Psoas muscle (tissue), 8 donors: ENCODE results near the gene DDAH1. TPM values are rescaled to one million over a fixed set of nuclear protein-coding genes. Genes with fewer than 3 reads are reported as not detected.
"Not testable (repeated sequence)": the region's sequence is repeated elsewhere in the genome, so short reads cannot be mapped to it uniquely, and the experiment has no call there.

ENCODE experiments used
- ATAC-seq, 4 donors: fragments of 200-7000 bp; cut with Tn5 transposase; one replicate each; pipeline ENCODE4 v1.9.1; 2020; ENCODE audit warnings: moderate library complexity in 3 of 4, mild to moderate bottlenecking in 2 of 4
- DNase-seq, 2 donors: peaks; one replicate each; pipeline ENCODE4 v3.0.0-alpha.2; 2020
- H3K27ac ChIP-seq: fragments of 200-600 bp; one replicate; pipeline ENCODE4 v1.8.0; 2022
- H3K27me3 ChIP-seq, 3 donors: fragments of 200-600 bp in 1 of 3; one replicate each; pipeline versions ENCODE4 v1.6.1 to v1.8.0; 2013 to 2022; ENCODE audit warnings: low read length in 2 of 3, mild to moderate bottlenecking in 2 of 3, moderate library complexity in 1 of 3; ENCODE audit not compliant: insufficient read depth in 3 of 3
- H3K36me3 ChIP-seq, 2 donors: fragments of 200-600 bp in 1 of 2; one replicate each; pipeline versions ENCODE4 v1.6.1 to v1.8.0; 2013 to 2022; ENCODE audit warnings: low read depth in 1 of 2, mild to moderate bottlenecking in 1 of 2, moderate library complexity in 1 of 2; ENCODE audit not compliant: insufficient read depth in 1 of 2
- H3K4me1 ChIP-seq: fragments of 200-600 bp; one replicate; pipeline ENCODE4 v1.8.0; 2022
- H3K4me3 ChIP-seq: fragments of 200-600 bp; one replicate; pipeline ENCODE4 v1.8.0; 2022; ENCODE audit warnings: mild to moderate bottlenecking
- H3K9me3 ChIP-seq: fragments of 200-600 bp; one replicate; pipeline ENCODE4 v1.8.0; 2022
- WGBS, 3 donors: extraction: QIAGEN DNeasy Blood & Tissue Kit; methylation state at CpG; one replicate each; pipeline versions ENCODE4 v1.1.6 to v1.1.7; 2013; 5-methylcytosine and 5-hydroxymethylcytosine counted together
- intact Hi-C, 2 donors: fragments of 100-400 bp; cut with DNase I; formaldehyde crosslinking; loops; one replicate each; pipeline versions ENCODE4 v1.11.0 to v1.14.2; 2022
- polyA plus RNA-seq, 3 donors: library from polyadenylated mRNA; stranded (reverse); fragments of 200-250 nt; gene quantifications; one replicate each; pipeline ENCODE4 v1.2.3, GENCODE V29; 2013
- total RNA-seq, 4 donors: library from RNA; stranded (reverse); fragmentation: NEBNext Ultra II Directional in 2 of 4; extraction: Animal tissue kit (Norgen Biotek cat#: 25700) in 2 of 4; gene quantifications; one replicate each; pipeline versions ENCODE4 v1.2.1 to v1.2.4, GENCODE V29; 2021 to 2023
- TF ChIP-seq, protein P1 (sequence below): fragments of 200-600 bp; IDR thresholded peaks from one replicate; pipeline ENCODE4 v1.8.0; 2022; ENCODE audit warnings: antibody characterized with exemption
- donor health status: healthy with polysubstance abuse.
- donor health status: DM: no; HTN: no; CAD: no; lungs with moderate emphysema.
- donor health status: Bipolar disorder and iron deficiency.
- donor health status: healthy.
- donor health status: DM: yes; HTN: yes; CAD: no.
- donor health status: DM: no; HTN: no; CAD: no.
- donor health status: DM: no; HTN: no; CAD: no.
- donor health status: DM: yes; HTN: yes; CAD: no.

DDAH1 gene
- total and polyA plus RNA-seq, 7 donors: 2.1 to 53.6 (median 8.2) TPM

- ATAC-seq (no peak), DNase-seq (no peak)
- H3K27ac ChIP-seq: no peak overlapping the region
- no peaks in the 10 kb centered on the region for H3K36me3 ChIP-seq
- H3K4me1 ChIP-seq: no peaks in the 10 kb centered on the region
- no peaks in the 10 kb centered on the region for H3K9me3 ChIP-seq
- TF ChIP-seq, protein P1, sequence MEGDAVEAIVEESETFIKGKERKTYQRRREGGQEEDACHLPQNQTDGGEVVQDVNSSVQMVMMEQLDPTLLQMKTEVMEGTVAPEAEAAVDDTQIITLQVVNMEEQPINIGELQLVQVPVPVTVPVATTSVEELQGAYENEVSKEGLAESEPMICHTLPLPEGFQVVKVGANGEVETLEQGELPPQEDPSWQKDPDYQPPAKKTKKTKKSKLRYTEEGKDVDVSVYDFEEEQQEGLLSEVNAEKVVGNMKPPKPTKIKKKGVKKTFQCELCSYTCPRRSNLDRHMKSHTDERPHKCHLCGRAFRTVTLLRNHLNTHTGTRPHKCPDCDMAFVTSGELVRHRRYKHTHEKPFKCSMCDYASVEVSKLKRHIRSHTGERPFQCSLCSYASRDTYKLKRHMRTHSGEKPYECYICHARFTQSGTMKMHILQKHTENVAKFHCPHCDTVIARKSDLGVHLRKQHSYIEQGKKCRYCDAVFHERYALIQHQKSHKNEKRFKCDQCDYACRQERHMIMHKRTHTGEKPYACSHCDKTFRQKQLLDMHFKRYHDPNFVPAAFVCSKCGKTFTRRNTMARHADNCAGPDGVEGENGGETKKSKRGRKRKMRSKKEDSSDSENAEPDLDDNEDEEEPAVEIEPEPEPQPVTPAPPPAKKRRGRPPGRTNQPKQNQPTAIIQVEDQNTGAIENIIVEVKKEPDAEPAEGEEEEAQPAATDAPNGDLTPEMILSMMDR: no peak
- no peaks in the 10 kb centered on the region for H3K27me3 ChIP-seq
- intact Hi-C loops: no loop called here
- WGBS, 3 donors: 78 to 80% (median 79%) methylated on average over 1 of the region's 1 CpG
- H3K4me3 ChIP-seq: no peak overlapping the region
Measured at GRCh38 chr1:85478366-85478765, 13.4 kb upstream of the DDAH1 start.

GRCh38 chr1:85475055-85475454 lies 10.1 kb upstream of the DDAH1 start:
- 87 to 95% (median 90%) methylated on average over 3 of the region's 3 CpGs for WGBS, 3 donors
- Histone ChIP-seq H3K27ac (no peak overlapping the region), H3K4me3 (no peak overlapping the region), H3K9me3 (no peaks in the 10 kb centered on the region), H3K4me1 (no peaks in the 10 kb centered on the region), H3K36me3 (no peaks in the 10 kb centered on the region), H3K27me3 (no peaks in the 10 kb centered on the region)
- TF ChIP-seq, protein P1: no peak
- DNase-seq: no peak
- intact Hi-C loops: no loop called here
- ATAC-seq: no peak

DNA sequence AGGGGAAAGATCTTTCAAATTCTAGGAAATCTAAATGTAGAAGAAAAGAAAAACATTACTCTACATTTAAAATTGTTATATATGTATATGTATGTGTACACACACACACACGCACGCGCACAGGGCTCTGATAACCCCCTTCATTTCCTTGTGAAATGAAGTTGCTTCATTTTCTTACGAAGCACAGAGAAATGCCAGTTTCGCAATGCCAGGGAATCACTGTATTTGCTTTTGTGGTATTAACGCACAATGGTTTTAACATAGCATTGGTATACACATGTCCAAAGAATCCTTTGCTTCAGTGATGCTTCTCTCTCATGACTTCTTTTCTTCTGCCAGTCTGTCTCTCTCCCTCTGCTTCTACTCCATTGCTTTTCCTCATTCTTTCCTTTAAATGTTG lies 8.4 kb upstream of the DDAH1 start:
- DNase-seq (no peak), ATAC-seq (no peak)
- TF ChIP-seq, protein P1: no peak
- Histone ChIP-seq H3K4me3 (no peak overlapping the region), H3K27ac (no peak overlapping the region), H3K9me3 (no peaks in the 10 kb centered on the region), H3K4me1 (no peaks in the 10 kb centered on the region), H3K27me3 (no peaks in the 10 kb centered on the region), H3K36me3 (no peaks in the 10 kb centered on the region)
- 77 to 81% (median 79%) methylated on average over 6 of the region's 6 CpGs for WGBS, 3 donors
- intact Hi-C loops: no loop called here

GRCh38 chr1:85471558-85471957 lies 6.6 kb upstream of the DDAH1 start:
- Histone ChIP-seq H3K27me3 (no peaks in the 10 kb centered on the region), H3K4me3 (no peak overlapping the region), H3K27ac (no peak overlapping the region), H3K9me3 (no peaks in the 10 kb centered on the region), H3K36me3 (no peaks in the 10 kb centered on the region), H3K4me1 (no peaks in the 10 kb centered on the region)
- 51 to 64% (median 57%) methylated on average over 1 of the region's 1 CpG for WGBS, 3 donors
- DNase-seq (no peak), ATAC-seq (no peak)
- intact Hi-C loops: no loop called here
- TF ChIP-seq, protein P1: no peak

GRCh38 chr1:85470130-85470529 lies 5.2 kb upstream of the DDAH1 start:
- H3K4me3 ChIP-seq, H3K4me1 ChIP-seq, H3K27ac ChIP-seq, H3K9me3 ChIP-seq, DNase-seq, intact Hi-C loops, ATAC-seq, H3K36me3 ChIP-seq, H3K27me3 ChIP-seq: not testable (repeated sequence)
- 91 to 94% (median 91%) methylated on average over 2 of the region's 2 CpGs for WGBS, 3 donors
